ENCODE data around the gene CFAP77.

DNA sequence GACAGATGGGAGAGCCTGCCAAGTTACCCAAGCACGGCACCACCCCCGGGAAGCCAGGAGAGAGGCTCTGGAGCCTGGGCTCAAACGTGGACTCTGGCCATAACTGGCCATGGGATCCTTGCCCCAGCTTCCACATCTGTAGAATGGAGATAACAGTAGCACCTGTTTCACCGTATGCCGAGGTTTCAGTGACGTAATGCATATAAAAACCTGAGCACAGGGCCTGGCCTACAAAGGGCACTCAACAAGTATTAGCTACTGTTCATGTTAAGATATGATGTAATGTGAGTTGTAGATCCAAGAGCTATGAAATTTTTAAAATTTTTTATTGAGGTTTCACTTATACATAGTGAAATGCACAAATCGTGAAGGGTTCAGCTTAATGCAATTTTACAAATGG is 90.2 kb downstream of the CFAP77 start:
- TF ChIP-seq ZNF316 (IDR thresholded peaks at IDR 0.05) (no peak), ZNF3 (CRISPR knock-in tag; IDR thresholded peaks at IDR 0.05) (no peak), RCOR1 (IDR thresholded peaks at IDR 0.05; ENCODE audit: borderline replicate concordance in 1 of 2, low read depth in 2 of 2, low read length in 2 of 2) (no peak), MGA (IDR thresholded peaks at IDR 0.05) (no peak), TEAD4 (IDR thresholded peaks at IDR 0.05; ENCODE audit: low read length) (no peak), TEAD4 (CRISPR knock-in tag; IDR thresholded peaks at IDR 0.05; ENCODE audit: borderline replicate concordance) (no peak), BMI1 (IDR thresholded peaks at IDR 0.05; ENCODE audit: low read length) (no peak), GTF2F1 (IDR thresholded peaks at IDR 0.05; ENCODE audit: low read depth, low read length) (no peak)
- TF ChIP-seq, protein P1, sequence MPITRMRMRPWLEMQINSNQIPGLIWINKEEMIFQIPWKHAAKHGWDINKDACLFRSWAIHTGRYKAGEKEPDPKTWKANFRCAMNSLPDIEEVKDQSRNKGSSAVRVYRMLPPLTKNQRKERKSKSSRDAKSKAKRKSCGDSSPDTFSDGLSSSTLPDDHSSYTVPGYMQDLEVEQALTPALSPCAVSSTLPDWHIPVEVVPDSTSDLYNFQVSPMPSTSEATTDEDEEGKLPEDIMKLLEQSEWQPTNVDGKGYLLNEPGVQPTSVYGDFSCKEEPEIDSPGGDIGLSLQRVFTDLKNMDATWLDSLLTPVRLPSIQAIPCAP (CRISPR knock-in tag; IDR thresholded peaks at IDR 0.05; ENCODE audit: borderline replicate concordance), result no peak
- TF ChIP-seq, protein P2, sequence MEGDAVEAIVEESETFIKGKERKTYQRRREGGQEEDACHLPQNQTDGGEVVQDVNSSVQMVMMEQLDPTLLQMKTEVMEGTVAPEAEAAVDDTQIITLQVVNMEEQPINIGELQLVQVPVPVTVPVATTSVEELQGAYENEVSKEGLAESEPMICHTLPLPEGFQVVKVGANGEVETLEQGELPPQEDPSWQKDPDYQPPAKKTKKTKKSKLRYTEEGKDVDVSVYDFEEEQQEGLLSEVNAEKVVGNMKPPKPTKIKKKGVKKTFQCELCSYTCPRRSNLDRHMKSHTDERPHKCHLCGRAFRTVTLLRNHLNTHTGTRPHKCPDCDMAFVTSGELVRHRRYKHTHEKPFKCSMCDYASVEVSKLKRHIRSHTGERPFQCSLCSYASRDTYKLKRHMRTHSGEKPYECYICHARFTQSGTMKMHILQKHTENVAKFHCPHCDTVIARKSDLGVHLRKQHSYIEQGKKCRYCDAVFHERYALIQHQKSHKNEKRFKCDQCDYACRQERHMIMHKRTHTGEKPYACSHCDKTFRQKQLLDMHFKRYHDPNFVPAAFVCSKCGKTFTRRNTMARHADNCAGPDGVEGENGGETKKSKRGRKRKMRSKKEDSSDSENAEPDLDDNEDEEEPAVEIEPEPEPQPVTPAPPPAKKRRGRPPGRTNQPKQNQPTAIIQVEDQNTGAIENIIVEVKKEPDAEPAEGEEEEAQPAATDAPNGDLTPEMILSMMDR (IDR thresholded peaks at IDR 0.05 in 2 of 3, conservative IDR thresholded peaks at IDR 0.05 in 1 of 3; ENCODE audit: insufficient read depth in 2 of 3, low read depth in 1 of 3, low read length in 3 of 3), result no peak

All from K562 (cell line).